GM19025 (cell line): Measurements from ENCODE around the gene ZSCAN2.

Experiments
- ATAC-seq: cut with Tn5 transposase; IDR thresholded peaks from one replicate; pipeline ENCODE4 v1.9.1; 2021; ENCODE audit warnings: mild to moderate bottlenecking, low read depth, moderate library complexity; ENCODE audit not compliant: unreplicated experiment

ZSCAN2 gene

DNA sequence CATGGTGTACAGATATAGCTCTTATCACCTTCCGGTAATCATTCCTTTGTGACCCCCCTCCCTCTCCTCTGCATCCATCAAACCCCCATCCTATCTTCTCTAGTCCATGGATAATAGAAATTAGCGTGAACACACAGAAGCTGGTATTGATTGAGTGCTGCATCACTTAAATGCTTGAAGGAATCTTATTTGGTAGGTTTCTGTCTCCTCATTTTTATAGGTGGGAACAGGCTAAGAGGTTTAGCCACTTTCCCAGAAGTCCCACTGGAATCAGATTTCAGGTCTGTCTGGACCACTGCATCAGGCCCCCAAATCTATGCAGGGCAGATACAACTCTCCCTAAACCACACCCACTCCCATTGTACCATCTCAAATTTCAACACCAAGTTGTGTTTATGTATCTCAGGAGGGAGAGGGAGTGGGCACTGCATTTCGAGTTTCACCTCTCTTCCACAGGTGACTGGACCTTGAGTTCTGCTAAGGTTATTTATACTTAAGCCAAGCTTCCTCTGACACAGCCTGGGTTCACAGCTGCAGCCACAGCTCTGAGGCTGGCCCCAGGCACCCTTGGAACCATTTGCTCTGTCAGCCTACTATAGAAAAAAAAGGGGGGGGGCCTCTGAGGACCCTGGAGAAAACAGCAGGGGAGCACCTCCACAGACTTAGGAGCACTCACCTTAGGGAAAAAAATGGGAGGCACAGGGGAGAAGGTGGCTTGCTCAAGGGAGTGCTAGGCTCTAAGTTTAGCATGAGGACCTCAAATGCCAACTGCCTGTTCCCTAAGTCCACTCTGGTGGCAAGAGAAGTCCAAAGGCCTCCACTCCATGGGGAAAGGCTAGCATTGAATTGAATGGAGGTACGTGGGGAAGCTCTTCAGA is 59.3 kb downstream of the ZSCAN2 start:
- ATAC-seq: no peak

DNA sequence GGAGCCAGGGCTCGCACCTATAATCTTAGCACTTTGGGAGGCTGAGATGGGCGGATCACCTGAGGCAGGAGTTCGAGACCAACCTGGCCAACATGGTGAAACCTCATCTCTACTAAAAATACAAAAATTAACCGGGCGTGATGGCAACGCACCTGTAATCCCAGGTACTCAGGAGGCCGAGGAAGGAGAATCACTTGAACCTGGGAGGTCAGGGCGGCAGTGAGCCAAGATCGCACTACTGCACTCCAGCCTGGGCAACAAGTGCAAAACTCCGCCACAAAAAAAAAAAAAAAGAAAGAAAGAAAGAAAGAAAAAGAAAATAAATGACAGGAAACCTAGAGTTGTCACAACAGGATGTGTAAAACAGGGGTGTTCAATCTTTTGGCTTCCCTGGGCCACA is 60.2 kb downstream of the ZSCAN2 start:
- ATAC-seq: no peak

DNA sequence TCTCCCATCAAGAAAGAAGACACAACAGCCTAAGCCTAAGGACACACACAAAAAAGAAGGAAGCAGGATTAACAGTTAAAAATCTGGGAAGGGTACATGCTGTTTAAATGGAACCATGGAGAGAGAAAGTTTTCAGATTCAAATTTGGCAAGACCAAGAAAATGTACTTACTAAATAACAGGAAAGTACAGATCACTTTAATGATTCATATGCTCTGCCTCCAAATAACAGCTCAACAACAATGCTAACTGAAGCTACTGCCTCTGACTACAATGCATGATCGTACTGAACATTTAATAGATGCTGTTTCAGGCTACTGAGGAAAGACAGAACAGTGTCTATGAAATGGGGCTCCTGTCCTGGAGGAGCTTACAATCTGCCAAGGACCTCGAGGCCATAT is 65.6 kb downstream of the ZSCAN2 start:
- ATAC-seq: no peak

DNA sequence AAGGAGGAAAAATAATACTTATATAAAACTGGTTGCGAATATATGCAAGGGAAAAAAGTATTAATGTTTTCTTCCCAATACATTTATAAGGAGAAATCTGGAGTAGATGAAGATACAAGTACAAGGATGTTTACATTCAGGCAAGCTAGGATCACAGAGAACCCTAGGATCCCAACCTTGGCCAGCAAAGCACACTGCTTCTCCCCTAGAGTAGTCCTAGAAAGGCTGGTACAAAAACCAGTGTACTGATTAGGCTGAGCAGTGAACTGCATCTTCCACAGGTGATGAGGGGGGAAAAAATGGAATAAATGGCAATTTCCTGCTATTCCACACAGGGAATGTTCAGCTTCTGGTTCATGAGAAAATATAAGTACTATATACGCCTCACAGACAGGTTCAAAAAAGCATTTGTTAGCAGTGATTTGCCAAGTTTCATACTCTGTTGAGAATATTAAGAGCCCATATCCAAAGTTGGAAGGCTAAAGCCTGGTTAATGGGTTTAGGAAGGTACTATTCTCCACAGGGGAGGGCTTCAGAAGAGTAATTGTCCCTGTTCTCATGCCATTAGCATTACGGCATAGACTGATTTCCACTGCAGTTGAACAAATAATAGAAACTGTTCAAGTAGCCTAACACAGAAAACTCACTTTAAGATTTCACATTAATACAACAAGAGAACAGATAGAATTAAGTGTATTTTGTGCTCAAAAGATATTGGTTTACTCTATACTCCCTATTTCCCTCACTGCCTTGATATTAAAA is 67.6 kb downstream of the ZSCAN2 start:
- no peak for ATAC-seq

DNA sequence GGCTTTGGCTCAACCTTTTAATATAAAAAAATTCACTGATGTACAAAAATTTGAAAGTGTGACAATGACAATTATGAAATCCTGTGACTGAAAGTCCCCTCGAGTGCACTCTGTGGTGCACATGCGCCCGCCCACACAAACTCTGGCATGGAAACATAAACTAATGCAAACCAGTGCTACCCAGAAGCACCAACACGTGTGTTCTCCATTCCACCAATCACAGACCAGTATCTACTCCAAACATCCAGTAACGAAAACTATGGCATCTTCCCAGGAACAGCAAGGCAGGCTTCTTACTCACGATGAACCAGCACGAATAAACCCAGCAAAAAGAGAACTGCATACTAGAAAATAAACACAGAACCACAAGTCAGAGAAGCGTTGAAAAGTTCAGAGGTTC is 68.9 kb downstream of the ZSCAN2 start:
- no peak for ATAC-seq

DNA sequence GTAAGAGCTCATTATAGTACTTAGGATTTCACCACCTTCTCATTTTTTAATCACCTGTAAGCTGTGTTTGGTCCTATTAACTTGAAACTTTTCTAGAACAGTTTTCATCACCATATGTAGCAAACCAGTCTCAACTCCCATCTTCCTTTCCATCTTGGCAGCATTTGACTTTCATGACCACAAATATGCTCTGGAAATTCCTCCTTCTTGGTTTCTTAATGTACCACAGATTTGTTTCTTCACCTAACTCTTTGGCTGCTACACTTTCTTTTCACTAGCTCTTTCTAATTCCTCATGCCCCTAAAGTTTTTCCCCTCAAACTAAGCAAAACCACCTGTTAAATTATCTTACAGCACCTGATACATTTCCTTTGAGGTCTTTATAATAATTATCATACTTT is 70.4 kb downstream of the ZSCAN2 start:
- no peak for ATAC-seq
